Uterus (tissue), 4 donors: ENCODE results near the gene ITLN2. TPM values are rescaled to one million over a fixed set of nuclear protein-coding genes. Genes with fewer than 3 reads are reported as not detected.

Experiments
- DNase-seq, 2 donors: peaks; one replicate each; pipeline ENCODE4 v3.0.0-alpha.2; 2019 to 2020
- H3K27ac ChIP-seq, 2 donors: fragments of 200-600 bp; sonication (generic); 1 replicate in 1 of 2; 2 replicates in 1 of 2; pipeline ENCODE4 v1.5.1; 2016 to 2018
- H3K27me3 ChIP-seq, 2 donors: fragments of 200-600 bp; sonication (generic); one replicate each; pipeline ENCODE4 v1.5.1; 2018 to 2019; ENCODE audit warnings: control low read depth in 1 of 2
- H3K36me3 ChIP-seq, 2 donors: fragments of 200-600 bp; sonication (generic); one replicate each; pipeline ENCODE4 v1.5.1; 2019; ENCODE audit warnings: control low read depth in 1 of 2
- H3K4me1 ChIP-seq, 2 donors: fragments of 200-600 bp; sonication (generic); one replicate each; pipeline ENCODE4 v1.5.1; 2018 to 2019; ENCODE audit warnings: control low read depth in 1 of 2
- H3K4me3 ChIP-seq, 2 donors: fragments of 200-600 bp; sonication (generic); 1 replicate in 1 of 2; 2 replicates in 1 of 2; pipeline ENCODE4 v1.5.1; 2018 to 2019; ENCODE audit warnings: mild to moderate bottlenecking in 1 of 2
- H3K9me3 ChIP-seq, 2 donors: fragments of 200-600 bp; sonication (generic); one replicate each; pipeline ENCODE4 v1.5.1; 2019; ENCODE audit warnings: control low read depth in 1 of 2
- POLR2A ChIP-seq, 2 donors: fragments of 450-650 bp; IDR thresholded peaks; one replicate each; pipeline ENCODE4 v1.6.1; 2016; ENCODE audit warnings: antibody characterized with exemption in 2 of 2, mild to moderate bottlenecking in 1 of 2, moderate library complexity in 1 of 2
- intact Hi-C: fragments of 100-400 bp; cut with DNase I; formaldehyde crosslinking; loops from one replicate; pipeline ENCODE4 v1.15.1; 2023; ENCODE audit warnings: low total_unique reads
- total RNA-seq, 4 donors: library from RNA; depleted of rRNA in 3 of 4; stranded (reverse); fragments of >200 nt in 3 of 4; gene quantifications; one replicate each; pipeline versions ENCODE4 v1.1.0 to v1.2.4, GENCODE V29; 2014 to 2023
- TF ChIP-seq, protein P1 (sequence below), 4 experiments: fragments of 200-600 bp in 2 of 4; fragments of 450-650 bp in 2 of 4; sonication (generic) in 2 of 4; IDR thresholded peaks; one replicate each; pipeline ENCODE4 v1.5.1; 2016 to 2019; ENCODE audit warnings: antibody characterized with exemption in 4 of 4, mild to moderate bottlenecking in 2 of 4, moderate library complexity in 1 of 4
- donor health status: DM: yes; HTN: yes; CAD: no.

The ITLN2 gene
- total RNA-seq, 4 donors from 2014 or later, result not detected

DNA sequence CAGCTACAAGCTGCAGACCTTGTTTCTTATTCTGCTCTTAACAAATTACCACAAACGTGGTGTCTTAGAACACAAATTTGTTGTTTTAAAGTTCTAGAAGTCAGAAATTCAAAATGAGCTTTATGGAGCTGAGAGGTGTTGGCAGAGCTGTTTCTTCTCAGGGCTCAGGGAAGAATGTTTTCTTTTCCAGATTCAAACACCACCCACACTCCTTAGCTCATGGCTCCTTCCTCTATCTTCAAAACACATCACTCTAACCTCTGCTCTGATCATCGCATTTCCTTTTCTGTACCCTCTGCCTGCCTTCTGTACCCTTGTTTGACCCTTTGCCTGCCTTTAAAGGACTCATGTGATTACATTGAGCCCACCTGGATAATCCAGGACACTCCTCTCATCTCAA is 42.7 kb downstream of the ITLN2 start:
- intact Hi-C loops, result no loop called here
- DNase-seq, result no peak
- H3K36me3 ChIP-seq, result no peaks in the 10 kb centered on the region
- no peak overlapping the region for H3K27ac ChIP-seq
- H3K27me3 ChIP-seq, result no peaks in the 10 kb centered on the region
- no peaks in the 10 kb centered on the region for H3K9me3 ChIP-seq
- no peaks in the 10 kb centered on the region for H3K4me1 ChIP-seq
- no peak overlapping the region for H3K4me3 ChIP-seq
- TF ChIP-seq POLR2A (IDR thresholded peaks at IDR 0.05), result no peak
- TF ChIP-seq, protein P1, sequence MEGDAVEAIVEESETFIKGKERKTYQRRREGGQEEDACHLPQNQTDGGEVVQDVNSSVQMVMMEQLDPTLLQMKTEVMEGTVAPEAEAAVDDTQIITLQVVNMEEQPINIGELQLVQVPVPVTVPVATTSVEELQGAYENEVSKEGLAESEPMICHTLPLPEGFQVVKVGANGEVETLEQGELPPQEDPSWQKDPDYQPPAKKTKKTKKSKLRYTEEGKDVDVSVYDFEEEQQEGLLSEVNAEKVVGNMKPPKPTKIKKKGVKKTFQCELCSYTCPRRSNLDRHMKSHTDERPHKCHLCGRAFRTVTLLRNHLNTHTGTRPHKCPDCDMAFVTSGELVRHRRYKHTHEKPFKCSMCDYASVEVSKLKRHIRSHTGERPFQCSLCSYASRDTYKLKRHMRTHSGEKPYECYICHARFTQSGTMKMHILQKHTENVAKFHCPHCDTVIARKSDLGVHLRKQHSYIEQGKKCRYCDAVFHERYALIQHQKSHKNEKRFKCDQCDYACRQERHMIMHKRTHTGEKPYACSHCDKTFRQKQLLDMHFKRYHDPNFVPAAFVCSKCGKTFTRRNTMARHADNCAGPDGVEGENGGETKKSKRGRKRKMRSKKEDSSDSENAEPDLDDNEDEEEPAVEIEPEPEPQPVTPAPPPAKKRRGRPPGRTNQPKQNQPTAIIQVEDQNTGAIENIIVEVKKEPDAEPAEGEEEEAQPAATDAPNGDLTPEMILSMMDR (IDR thresholded peaks at IDR 0.05), result no peak

DNA sequence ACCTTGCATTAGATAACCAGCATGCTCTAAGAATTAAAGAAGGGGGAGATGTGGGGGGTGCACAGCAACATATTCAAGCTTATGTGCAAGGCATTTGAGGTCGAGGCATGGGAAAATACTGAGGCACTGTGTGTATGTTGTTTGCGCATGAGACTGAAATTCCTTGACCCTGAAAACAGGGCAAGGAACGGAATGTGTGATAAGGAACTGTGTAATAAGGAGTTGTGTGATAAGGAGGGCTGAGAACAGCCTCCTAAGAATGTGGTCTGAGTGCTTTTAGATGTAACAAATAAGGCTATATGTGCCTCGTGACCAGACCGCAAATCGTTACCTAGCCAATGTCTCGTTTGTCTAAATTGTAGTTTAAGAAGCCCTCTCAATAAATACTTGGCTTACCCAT is 43.2 kb downstream of the ITLN2 start:
- no peak overlapping the region for H3K4me3 ChIP-seq
- H3K4me1 ChIP-seq, result no peaks in the 10 kb centered on the region
- no peaks in the 10 kb centered on the region for H3K36me3 ChIP-seq
- no peak overlapping the region for H3K27ac ChIP-seq
- intact Hi-C loops, result no loop called here
- TF ChIP-seq, protein P1 (IDR thresholded peaks at IDR 0.05), result no peak
- no peak for TF ChIP-seq POLR2A (IDR thresholded peaks at IDR 0.05)
- H3K9me3 ChIP-seq, result no peaks in the 10 kb centered on the region
- H3K27me3 ChIP-seq, result no peaks in the 10 kb centered on the region
- no peak for DNase-seq

DNA sequence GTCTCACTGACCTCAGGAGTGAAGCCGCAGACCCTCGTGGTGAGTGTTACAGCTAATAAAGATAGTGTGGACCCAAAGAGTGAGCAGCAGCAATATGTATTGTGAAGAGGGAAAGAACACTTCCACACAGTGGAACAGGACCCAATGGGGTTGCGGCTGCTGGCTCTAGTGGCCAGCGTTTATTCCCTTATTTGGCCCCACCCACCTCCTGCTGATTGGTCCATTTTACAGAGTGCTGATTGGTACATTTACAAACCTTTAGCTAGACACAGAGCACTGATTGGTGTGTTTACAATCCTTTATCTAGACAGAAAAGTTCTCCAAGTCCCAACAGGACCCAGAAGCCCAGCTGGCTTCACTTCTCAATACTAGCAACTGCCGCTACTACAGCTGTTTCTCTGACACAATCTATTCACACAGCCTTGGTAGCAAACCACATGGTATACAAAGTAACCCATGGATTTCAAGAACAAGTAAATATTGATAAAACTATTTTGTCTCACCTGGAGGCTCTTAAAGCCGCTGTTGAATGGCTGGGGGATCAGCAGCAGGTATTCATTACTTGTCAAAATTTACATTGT is 44.3 kb downstream of the ITLN2 start:
- H3K27ac ChIP-seq, result no peak overlapping the region
- no peak for DNase-seq
- no peaks in the 10 kb centered on the region for H3K36me3 ChIP-seq
- TF ChIP-seq, protein P1 (IDR thresholded peaks at IDR 0.05), result no peak
- no peak for TF ChIP-seq POLR2A (IDR thresholded peaks at IDR 0.05)
- intact Hi-C loops, result no loop called here
- no peaks in the 10 kb centered on the region for H3K27me3 ChIP-seq
- no peaks in the 10 kb centered on the region for H3K9me3 ChIP-seq
- no peak overlapping the region for H3K4me3 ChIP-seq
- no peaks in the 10 kb centered on the region for H3K4me1 ChIP-seq

DNA sequence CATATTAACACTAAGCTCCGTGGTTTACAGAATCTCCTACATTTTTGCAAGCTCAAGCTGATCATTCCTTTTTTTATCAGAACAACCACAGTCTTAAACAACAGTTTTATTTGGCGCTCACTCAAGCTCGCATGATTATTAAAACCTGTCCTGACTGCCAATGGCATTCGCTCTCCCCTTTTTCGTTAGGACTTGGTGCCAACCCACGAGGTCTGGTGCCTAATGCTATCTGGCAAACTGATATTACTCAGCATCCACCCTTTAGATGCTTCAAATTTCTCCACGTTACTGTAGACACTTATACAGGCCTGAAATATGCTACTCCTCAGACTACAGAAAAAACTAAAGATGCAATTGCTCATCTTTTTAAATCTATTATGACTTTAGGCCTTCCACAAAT is 46.6 kb downstream of the ITLN2 start:
- H3K9me3 ChIP-seq, result no peaks in the 10 kb centered on the region
- no peak overlapping the region for H3K27ac ChIP-seq
- no peak overlapping the region for H3K4me3 ChIP-seq
- H3K36me3 ChIP-seq, result no peaks in the 10 kb centered on the region
- TF ChIP-seq, protein P1 (IDR thresholded peaks at IDR 0.05), result no peak
- no peak for TF ChIP-seq POLR2A (IDR thresholded peaks at IDR 0.05)
- H3K27me3 ChIP-seq, result no peaks in the 10 kb centered on the region
- H3K4me1 ChIP-seq, result no peaks in the 10 kb centered on the region
- no peak for DNase-seq
- intact Hi-C loops, result no loop called here

DNA sequence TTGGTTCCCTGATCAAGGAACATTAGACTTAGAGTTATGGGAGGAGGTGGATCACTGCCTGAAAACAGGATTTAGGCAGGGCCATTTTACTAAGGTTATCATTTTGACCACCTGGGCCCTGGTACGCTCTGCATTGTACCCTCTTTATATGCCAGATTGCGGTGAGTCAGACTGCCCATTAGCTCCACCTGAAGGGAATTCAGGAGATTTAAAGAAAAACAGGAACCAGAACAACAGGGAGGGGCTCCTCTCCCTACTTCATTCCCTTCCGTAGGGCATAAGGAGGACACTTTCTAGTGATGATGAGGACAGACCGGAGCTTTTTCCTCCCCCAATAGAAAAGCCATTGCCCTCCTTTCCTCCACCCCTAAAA is 49.0 kb downstream of the ITLN2 start:
- no peak overlapping the region for H3K4me3 ChIP-seq
- no peak for DNase-seq
- no peak overlapping the region for H3K27ac ChIP-seq
- no peaks in the 10 kb centered on the region for H3K27me3 ChIP-seq
- intact Hi-C loops, result no loop called here
- H3K4me1 ChIP-seq, result no peaks in the 10 kb centered on the region
- H3K9me3 ChIP-seq, result no peaks in the 10 kb centered on the region
- H3K36me3 ChIP-seq, result no peaks in the 10 kb centered on the region
- TF ChIP-seq, protein P1 (IDR thresholded peaks at IDR 0.05), result no peak
- no peak for TF ChIP-seq POLR2A (IDR thresholded peaks at IDR 0.05)
